ACHN (cell line): ENCODE measurements around the gene SELPLG.

ENCODE experiments used
- DNase-seq: peaks from one replicate; pipeline ENCODE4 v3.0.0-alpha.2; 2015
- in situ Hi-C: cut with HindIII; loops from 2 replicates; pipeline ENCODE4 v1.10.0; 2017; ENCODE audit warnings: low sequenced_read_pairs, low pct_ligation_motif_present, low pct_unique_long_range_greater_than_20kb

The SELPLG gene, protein sequence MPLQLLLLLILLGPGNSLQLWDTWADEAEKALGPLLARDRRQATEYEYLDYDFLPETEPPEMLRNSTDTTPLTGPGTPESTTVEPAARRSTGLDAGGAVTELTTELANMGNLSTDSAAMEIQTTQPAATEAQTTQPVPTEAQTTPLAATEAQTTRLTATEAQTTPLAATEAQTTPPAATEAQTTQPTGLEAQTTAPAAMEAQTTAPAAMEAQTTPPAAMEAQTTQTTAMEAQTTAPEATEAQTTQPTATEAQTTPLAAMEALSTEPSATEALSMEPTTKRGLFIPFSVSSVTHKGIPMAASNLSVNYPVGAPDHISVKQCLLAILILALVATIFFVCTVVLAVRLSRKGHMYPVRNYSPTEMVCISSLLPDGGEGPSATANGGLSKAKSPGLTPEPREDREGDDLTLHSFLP

DNA sequence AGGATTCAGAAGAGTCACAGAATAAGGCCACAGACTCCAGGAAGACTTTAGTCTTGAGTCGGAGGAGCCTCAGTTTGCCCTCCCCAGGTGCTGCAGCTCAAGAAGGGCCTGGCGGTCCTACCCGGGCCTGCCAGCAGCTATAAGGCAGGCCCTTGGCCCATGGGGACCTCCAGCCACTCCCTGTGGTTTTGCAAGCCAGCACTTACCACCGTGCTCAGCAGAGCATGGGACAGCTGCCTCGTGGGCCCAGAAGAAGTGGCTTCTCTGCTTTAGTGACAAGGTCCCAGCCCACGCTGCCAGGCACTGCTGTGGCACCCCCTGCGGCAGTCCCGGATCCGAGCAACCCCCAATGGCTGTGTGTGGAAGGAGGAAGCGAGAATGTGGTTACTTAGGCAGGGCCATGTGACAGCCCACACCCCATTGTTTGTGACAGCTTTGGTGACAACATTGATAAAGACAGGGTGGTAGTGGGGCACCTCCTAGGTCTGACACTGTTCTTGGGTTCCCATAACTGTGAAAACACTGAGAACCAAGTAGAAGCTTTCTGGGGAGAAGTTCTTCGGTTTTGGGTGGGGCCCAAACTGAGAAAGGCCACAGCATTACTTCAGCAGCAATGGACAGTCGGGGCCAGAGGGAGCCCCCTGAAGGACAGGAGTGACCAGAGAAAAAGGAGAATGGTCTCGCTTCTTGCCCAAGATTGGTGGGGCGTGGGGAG lies at the start of gene SELPLG:
Gene SELPLG, minus strand, starts transcription at position 361 of the 715 bp plus-strand sequence. CDS start 9,587 bp downstream, outside the sequence.
- DNase-seq: no peak
- in situ Hi-C loops: no loop called here

DNA sequence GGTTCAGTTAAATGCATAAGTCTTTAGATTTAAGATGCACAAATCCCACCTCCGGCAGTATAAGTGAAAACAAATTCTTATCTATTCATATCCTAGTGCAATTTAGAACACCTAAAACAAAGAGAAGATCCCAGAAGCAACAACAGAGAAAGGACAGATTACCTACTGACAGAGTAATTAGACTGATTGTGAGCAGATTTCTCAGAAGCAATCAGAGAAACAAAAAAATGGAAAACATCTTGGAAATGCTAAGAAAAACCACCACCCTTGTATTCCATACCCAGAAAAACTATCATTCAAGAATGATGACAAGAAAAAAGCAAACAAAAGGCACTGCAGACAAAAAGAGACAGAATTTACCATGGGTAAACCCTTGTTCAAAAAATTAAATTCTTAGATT lies 47.6 kb upstream of the SELPLG start:
- in situ Hi-C loops: no loop called here
- no peak for DNase-seq

DNA sequence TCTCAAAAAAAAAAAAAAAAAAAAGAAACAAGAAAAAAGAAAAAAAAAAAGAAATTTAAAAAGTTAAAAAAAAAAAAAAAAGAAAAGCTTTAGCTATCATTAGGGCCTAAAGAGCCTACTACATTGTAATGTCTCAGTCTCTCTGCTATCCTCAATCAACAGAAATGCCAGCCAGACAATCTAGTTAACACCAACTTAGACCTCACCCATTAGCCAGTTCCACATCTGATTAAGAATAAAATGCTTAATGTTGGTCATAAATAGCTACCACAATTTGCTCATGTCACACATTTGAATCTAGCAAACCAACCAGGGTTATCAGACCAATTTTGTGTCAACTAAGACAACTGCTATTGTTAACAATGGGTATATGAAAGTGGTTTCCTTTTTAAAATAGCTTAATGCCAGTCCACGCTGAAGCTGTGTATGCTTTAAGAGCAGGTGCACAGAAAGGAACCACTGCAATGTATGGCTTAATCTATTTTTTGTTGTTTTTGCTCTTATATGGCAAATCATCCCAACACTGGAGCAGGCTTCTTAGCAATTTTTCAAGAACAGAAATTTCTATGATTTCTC lies 45.5 kb upstream of the SELPLG start:
- no peak for DNase-seq
- in situ Hi-C loops: loop anchor here (10.0 kb wide), 1 partner anchor 46 kb away; no protein-coding TSS in a partner anchor

DNA sequence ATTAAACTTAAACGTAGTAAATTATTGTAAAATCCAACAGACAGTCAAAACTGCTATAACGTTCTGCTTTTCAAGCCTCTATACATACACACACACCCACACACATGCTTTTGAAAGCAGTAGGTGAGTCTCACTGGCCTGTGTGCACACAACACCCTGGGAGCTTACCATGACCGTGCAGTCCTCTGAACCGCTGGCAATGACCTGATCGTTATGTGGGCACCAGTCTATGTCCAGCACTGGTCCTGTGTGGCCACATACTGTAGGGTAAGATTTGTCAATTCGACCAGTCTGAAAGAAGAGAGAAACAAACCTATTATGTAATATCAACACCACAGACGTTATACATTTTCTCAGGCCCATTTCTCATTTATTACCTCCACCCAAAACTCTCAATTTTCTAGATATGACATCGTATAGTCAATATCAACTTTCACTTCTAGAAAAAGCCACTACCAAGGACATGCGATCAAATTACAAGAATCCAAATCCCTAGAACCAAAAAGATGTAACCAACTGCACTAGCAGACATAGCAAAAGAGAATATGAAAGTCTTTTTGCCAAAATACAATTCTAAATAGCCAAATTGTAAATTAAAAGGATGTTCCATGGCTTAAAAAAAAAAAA lies 44.5 kb upstream of the SELPLG start:
- DNase-seq: no peak
- in situ Hi-C loops: loop anchor here (10.0 kb wide), 1 partner anchor 47 kb away; no protein-coding TSS in a partner anchor

DNA sequence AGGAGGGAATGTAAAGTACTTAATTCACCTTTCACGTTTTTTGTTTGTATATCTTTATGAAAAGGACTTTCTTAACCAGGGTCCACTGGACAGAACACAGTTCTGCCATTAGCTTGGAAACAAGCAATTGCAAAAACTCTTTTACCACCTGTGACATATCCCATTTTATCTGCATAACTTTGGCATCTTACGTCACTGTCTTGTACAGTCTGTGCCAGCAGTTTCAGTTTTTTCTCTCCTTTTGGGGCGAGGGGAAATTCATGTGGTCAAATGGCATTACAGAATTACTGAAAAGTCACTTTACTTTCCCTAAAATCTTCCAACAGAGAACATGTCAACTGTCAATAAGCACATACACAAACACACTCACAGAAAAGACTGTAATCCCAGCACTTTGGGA lies 43.7 kb upstream of the SELPLG start:
- no peak for DNase-seq
- in situ Hi-C loops: loop anchor here (10.0 kb wide), 1 partner anchor 47 kb away; no protein-coding TSS in a partner anchor

DNA sequence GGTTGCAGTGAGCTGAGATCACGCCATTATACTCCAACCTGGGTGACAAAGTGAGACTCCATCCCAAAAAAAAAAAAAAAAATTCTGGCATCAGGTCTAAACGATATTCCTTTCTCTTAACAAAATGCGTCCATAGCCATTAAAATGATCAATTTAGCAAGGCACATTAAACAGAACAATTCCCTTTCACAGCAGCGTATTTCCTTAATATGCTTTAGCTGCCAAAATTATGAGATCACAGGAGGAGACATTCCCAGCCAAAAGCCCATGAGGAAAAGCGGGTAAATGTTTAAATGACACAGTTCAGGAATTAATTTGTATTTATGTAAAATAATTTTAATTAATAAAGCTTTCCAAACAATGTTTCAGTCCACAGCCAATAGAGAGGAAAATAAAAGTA lies 43.0 kb upstream of the SELPLG start:
- in situ Hi-C loops: loop anchor here (10.0 kb wide), 1 partner anchor 48 kb away; no protein-coding TSS in a partner anchor
- DNase-seq: no peak

DNA sequence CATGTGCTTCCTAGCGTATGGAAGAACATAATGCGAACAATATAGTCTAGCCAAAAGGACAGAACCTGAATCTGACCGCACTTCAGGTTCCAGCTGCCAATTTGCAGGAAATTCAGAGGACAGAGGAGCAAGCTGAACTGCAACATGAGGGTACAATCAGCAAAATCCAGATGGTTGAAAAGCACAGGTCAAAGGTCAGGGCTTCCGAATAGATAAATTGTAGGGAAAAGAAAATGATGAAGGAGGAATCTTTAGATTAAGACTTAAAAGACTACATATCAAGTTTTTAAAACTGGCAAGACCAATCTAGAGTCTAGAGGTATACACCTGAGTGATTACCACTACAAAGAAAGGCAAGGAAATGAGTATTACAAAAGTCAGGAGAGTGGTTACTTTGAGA lies 42.1 kb upstream of the SELPLG start:
- in situ Hi-C loops: loop anchor here (10.0 kb wide), 1 partner anchor 49 kb away; no protein-coding TSS in a partner anchor
- no peak for DNase-seq

DNA sequence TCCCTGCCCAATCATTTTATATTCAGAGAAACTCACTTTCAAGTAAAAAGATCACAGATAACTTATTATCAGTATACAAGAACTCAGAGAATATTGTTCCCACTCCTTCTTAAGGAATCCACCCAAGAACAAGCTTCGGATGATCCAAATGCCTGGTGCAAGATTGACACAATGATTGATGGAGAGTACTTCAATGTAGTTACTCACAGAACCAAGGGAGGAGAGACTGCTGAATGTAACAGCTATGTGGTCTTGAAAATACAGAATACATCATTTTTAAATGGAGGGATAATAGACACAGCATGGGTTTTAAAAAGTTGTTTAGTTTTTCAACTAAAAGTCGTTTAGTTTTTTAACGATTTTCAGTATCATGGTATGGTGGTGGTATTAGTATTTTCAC lies 38.4 kb upstream of the SELPLG start:
- in situ Hi-C loops: loop anchor here (10.0 to 25.0 kb wide), 2 partner anchors 53 to 140 kb away; no protein-coding TSS in a partner anchor
- no peak for DNase-seq

DNA sequence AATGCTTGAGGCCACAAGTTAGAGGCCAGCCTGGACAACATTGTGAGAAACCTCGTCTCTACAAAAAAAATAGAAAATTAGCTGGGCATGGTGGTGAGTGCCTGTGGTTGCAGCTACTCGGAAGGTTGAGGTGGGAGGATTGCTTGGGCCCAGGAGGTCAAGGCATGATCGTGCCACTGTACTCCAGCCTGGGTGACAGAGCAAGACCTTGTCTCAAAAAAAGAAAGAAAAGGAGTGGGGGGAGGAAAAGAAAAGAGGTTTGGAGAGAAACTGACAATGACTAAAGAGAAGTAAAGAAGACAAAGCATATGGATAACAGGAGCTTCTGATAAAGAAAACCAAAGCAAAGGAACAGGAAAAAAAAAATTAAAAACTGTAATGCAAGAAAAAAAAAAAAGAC lies 37.4 kb upstream of the SELPLG start:
- DNase-seq: no peak
- in situ Hi-C loops: loop anchor here (10.0 to 25.0 kb wide), 2 partner anchors 54 to 141 kb away; no protein-coding TSS in a partner anchor

DNA sequence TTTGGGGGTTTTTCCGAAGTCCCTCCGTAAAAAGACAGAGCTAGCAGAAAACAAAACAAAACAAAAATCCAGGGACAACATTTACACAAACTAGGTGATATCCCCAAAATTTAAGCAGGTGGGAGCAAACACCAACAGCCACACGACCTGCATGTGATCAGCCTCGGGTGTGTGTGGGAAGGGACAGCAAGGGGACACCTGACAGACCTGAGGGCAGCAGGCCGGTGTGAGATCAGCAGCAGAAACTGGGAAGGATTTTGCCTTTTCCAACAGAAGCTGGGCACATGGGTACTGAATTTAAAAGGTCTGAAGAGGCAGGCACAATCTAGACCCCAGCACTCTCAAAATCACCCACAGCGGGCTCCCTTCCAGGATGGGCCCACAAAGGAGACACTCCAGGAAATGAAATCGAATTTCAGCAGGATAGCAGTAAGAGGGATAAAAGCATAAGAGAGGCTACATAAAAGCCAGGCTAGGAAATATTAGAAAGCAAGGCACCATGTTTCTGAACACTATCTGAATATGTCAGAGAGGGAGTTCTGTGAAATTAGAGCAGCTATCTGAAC lies 36.5 kb upstream of the SELPLG start:
- in situ Hi-C loops: loop anchor here (10.0 to 25.0 kb wide), 2 partner anchors 55 to 142 kb away; no protein-coding TSS in a partner anchor
- no peak for DNase-seq

DNA sequence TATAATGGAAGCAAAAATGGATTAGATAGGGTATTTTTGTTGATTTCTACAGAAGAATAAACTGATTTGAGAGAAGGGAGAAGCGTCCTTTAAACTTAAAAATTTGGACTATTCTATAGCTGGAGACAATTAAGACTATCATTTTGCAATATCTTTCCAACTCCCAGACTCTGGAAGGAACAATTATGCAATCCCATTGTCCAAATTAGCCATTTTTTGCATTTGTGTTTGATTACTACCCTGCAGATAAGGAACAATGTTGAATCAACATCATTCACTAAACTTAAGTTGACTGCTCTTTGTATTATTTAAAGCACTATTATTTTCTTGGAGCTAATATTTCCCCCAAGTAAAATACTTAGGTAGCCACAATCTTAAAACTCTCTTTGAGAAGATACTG lies 34.8 kb upstream of the SELPLG start:
- in situ Hi-C loops: loop anchor here (25.0 kb wide), 1 partner anchor 144 kb away; no protein-coding TSS in a partner anchor
- no peak for DNase-seq

DNA sequence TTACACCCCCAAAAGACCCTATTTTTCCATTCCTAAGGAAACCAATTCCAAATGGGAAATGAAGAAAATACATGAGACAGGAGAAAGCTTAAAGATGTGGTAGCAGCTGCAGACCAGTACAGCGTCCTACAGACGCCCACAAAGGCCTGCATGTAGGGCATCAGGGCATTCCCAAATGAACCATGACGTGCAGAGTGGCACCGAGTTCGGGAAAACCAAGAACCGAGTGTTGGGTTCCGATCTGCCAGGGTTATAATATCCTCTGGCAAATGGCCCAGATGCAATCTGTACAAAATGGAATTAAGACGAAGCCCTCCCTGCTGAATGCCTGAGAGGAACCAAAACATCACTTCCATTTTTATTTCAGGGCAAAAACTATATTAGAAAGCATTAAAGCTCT lies 34.4 kb upstream of the SELPLG start:
- in situ Hi-C loops: loop anchor here (25.0 kb wide), 1 partner anchor 144 kb away; no protein-coding TSS in a partner anchor
- DNase-seq: no peak

DNA sequence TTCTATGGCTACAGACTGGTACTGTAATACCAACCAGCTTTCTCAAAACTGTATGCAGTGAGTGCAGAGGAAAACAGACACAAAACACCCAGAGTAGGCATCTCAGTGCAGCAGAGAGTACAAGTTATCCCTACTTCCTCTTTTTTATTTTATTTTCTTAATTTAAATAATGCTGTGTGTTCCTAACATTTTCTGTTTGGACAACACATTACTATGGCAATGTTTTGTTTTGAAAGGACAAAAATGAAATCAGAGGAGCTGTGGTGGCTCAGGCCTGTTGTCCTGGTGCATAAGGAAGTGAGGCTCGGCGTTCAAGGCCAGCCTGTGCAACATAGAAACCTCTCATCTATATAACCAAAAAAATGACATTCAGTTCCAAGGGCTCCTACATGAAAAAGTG lies 33.7 kb upstream of the SELPLG start:
- in situ Hi-C loops: loop anchor here (25.0 kb wide), 1 partner anchor 145 kb away; no protein-coding TSS in a partner anchor
- no peak for DNase-seq

DNA sequence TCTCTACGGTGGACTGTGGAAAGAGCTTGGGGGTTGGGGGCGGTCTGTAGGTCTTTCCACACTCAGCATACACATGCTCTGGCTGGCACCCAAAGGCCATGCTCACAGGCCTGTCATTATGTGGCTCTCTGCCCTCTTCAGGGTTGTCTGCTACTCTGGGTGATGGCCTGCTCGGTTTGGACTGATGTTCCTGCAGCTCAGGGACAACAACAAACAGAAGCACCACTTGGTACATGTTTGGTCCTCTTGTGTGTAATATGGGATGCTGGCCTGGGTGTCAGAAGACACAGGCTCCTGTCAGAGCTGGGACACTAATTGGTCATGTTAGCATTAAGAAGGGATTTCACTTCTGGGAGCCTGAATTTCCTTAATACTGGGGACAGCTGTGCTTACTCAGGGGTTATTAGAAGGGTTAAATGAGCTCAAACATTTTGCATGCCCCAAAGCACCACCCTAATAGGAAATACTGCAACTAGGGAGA lies 32.7 kb upstream of the SELPLG start:
- in situ Hi-C loops: loop anchor here (25.0 kb wide), 1 partner anchor 146 kb away; no protein-coding TSS in a partner anchor
- no peak for DNase-seq

DNA sequence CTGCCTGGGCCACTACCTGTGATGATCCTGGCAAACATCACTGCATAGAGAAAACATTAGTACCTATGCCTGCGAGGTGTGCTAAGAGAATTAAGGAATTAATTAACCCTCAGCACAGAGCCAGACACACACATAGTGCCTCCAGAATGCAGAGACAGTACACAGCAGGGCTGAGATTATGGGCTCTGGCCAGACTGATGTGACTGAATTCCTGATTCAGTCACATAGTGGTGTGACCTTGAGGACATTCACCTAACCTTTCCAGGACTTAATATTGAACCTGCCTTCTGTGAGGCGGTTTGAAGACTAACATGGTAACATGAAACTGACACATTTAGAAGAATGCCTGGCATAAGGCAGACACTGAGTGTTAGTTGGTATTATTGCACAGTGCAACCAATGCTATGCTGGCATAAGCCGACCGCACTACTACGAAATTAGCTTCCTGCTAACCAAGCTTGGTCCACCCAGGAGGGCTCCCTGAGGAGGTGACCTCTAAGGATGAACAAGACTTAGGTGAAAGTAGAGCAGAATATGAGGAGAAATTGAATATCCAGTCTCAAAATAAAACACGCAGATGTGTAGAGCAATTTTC lies 32.0 kb upstream of the SELPLG start:
- no peak for DNase-seq
- in situ Hi-C loops: loop anchor here (25.0 kb wide), 1 partner anchor 147 kb away; no protein-coding TSS in a partner anchor

DNA sequence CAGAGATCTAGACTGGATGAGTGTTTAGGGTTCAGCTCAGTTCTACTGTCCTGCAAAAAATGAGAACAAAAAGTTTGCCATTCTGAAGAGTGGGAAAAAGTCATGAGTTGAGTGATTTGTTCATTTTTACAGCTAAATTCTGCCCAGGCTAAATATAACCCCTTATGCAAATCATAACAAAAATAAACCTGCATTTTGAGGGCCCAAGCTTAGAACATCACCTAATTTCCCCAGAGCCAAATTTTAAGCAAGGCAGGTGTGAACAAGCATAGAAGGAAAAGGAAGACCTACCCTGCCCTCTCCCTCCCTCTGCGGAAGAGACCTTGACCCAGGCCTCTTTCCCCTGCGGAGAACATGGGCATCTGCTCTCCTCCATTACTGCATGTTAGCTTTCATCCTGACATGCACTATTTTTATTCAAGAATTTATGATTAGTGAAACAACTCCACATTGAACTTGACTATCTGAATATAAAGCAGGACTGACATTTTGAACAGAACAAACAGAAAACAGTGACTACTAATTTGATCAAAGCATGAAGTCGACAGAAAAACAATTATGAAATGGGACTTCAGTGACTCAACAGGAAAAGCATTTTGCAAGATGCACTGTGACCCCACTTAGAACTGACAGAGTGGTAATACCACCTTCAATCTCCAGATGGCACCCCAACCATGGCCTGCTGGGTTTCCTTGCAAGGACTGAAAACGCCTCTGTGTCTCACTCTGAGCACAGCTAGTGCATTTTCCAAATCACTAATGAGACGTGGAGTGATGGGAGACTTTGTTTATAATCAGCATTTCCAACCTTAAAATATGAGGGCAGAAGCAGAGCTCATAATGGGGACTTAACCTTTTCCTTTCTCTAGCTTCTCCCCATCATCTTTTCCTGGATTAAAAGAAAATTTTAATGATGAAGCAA lies 30.9 kb upstream of the SELPLG start:
- in situ Hi-C loops: loop anchor here (25.0 kb wide), 1 partner anchor 148 kb away; no protein-coding TSS in a partner anchor
- peak; percentile 95 for DNase-seq
